GM18907 (cell line): ENCODE measurements around the gene PTGR1.
"Not testable (repeated sequence)": the region's sequence is repeated elsewhere in the genome, so short reads cannot be mapped to it uniquely, and the experiment has no call there.

Experiments
- ATAC-seq: cut with Tn5 transposase; IDR thresholded peaks from one replicate; pipeline ENCODE4 v1.9.1; 2021; ENCODE audit warnings: mild to moderate bottlenecking, moderate library complexity; ENCODE audit not compliant: unreplicated experiment

Gene PTGR1

DNA sequence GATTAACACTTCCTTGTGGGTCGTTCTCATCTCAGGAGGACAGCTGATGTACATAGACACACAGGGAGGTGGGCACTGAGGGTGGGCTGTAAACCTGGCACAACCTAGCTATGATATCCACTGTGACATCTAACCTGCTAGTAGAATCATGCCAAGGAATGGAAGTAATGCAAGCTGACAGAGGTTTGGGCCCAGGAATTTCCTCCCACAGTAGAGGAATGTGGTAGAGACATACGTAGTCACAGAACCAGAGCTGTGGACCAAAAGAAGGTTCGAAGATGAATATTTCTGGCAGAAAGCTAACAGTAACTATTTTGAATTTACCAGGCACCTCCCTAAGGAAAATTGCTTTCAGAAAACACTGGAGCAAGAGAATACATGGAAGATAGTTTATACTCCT lies 16.5 kb upstream of the PTGR1 start:
- no peak for ATAC-seq

DNA sequence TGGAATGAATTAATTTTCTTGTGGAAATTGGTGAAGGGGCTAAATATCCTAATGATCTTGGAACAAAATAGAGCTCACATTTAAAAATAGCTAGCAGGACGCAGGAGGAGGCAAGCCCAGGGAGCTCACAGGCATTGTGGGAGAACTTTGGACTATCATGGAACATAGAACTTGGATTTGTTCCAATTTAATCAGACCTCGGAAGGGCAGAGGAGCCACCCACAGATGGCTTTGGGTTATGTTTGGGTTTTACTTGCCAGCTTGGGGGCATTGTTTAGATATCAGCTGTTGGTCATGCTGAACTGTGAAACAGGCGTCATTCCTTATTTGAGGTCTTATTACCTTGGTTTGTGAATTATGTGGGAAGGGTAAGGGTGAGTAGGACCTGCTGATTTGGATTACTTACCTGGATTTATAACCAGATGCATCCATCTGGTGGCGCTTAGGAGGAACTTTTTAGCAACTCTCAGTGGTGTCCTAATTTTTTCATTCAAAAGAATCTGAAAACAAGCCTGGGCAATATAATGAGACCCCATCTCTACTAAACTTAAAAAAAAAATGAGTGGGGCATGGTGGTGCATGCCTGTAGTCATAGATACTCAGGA lies 14.1 kb upstream of the PTGR1 start:
- no peak for ATAC-seq

DNA sequence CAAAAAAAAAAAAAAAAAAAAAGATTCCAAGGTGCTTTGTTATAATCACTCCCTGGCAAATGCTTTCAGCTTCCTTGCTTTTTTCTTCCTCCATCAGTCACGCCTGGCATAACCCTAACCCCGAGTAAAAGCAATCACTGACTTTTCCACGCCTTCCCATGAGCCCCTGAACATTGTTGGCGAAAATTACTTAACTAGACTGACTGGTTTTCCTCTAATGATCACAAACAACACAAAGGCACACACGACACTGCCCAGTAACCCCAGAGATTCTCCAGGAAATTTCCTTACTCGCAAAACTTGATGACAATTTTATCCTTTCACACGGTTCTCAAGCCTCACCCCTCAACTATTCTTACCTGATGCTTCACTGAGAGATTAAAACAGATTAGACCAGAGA lies 11.4 kb upstream of the PTGR1 start:
- no peak for ATAC-seq

DNA sequence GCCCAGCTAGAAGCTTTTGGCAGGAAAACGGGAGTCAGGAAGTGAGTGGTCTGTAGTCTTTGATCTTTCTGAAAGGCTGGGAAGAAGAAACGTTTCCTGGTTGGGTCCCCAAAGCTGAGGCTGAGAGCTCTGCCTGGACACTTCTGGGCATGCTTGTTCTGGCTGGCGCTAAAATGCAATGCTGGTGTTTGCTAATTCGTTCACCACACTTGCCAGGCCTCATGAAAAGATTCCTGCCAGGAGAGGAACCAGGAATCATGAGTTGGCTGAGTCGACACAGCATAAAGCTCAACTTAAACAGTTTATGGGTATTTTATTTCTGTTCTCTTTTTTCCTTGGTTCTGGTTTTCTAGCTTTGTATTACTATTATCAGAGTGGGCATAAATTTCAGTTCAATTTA lies 10.7 kb upstream of the PTGR1 start:
- ATAC-seq: no peak

DNA sequence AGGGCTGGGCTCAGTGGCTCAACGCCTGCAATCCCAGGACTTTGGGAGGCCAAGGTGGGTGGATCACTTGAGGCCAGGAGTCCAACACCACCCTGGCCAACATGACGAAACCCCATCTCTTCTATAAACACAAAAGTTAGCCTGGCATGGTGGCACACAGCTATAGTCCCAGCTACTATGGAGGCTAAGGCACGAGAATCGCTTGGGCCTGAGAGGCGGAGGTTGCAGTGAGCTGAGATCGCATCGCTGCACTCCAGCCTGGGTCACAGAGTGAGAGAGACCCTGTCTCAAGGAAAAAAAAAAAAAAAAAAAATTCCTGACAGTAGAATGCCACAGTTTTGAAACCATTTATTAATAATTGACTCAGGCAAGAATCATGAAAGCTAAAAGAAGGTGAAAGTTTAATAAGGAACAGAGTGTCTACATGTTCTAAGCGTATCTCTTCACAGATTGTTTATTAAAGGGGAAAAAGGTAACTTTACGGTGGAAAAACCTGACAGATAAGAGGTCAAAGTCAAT lies 5.7 kb upstream of the PTGR1 start:
- no peak for ATAC-seq

DNA sequence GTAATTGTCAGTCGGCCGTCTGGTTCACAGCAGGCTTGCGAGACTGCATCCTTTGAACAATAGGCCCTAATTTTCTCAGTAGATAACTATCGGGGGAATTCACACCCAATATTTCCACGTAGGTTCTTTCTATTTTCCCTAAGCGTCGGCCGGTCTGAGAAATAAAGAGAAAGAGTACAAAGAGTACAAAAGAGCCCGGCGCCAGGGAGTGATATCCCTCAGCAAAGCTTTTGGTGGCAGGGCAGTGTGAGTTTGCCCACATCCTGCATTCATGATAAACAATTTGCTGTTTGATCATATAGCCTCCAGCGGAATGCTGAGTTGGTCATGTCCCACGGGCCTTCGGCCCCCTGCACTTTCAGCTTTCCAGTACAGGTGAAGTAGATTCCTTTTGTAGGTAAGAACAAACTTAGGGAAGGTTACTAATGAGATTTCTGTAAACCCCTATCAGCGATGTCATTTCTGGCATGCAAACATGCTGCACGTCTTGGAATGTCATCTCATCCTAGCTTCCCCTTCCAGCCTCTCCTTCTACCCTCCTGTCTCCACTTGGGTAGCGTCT lies 4.7 kb upstream of the PTGR1 start:
- no peak for ATAC-seq

DNA sequence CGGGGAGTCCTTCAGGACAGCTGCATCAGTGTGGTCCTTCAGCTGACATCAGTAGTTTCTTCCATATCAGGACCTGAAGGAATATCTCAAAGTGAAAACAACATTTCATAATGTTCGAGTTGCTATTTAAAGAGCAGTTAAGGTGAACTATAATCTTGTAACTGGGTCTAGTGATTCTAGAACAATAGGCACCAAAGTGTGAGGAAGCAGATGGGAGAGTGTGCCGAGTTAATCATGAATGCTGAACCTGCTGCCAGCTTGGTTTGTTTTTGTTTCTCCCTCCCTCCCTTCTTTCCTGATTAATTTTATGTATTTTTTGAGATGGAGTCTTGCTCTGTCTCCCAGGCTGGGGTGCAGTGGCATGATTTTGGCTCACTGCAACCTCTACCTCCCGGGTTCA lies 3.6 kb upstream of the PTGR1 start:
- ATAC-seq: no peak

DNA sequence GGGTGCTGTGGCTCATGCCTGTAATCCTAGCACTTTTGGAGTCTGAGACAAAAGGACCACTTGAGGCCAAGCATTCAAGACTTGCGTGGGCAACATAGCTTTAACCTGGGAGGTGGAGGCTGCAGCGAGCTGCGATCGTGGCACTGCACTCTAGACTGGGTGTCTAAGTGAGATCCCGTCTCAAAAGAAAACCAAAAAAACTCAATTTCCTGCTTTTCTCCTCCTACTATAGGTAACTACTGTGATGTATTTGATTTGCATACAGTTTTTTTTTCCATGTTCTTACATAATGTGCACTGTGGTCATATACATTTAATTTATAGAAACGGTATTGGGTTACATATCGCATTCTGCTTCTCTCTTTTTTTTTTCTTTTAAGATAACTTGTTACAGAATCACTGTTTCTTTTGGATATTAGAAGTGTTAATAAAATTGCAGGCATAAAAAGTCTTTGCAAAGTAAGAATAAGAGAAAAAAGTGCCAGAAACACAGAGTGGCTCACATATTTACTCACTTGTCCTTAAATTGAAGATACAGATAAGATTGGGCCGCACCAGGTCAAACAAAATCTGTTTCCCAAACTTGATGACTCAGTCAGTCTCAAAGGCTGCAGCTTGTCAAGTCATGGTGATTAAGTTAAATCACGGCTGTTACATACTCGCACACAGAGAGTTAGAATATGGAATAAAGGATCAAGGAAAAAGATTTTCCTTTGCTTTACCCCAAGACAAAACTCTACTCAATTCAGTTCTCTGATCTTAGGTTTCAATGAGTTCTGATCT lies 2.0 kb upstream of the PTGR1 start:
- no peak for ATAC-seq

DNA sequence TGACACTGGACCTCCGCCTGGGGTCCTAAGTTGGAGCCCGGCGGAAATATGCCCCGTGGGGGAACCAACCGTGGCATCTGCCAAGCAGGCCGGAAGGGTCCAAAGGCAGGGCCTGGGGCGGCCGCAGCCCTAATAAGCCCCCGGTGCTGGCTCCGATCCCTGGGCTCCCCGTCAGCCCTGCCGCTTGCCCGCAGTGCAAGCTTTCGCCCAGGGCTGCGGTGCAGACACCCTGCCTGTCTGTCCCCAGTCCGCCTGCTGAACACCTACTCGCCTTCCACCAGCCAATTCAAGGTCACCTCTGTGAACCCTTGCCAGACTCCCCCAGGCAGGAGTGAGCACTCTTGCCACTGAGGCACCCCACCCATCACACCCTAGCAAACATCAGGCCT lies 502 bp upstream of the PTGR1 start:
- no peak for ATAC-seq

DNA sequence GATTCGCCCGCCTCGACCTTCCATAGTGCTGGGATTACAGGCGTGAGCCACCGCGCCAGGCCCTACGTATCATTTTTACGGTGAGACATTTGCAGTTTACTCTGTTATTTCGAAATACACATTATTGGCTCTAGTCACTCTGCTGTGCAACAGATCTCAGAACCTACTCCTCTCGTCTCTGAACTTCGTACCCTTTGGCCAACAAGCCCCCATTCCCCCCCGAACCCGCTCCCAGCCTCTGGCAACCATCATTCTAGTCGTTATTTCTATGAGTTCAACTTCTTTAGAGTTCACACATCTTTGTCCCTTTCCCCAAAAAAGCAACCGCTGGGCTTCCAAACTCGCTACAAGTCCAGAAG lies 735 bp downstream of the PTGR1 start:
- ATAC-seq: peak; percentile 6

DNA sequence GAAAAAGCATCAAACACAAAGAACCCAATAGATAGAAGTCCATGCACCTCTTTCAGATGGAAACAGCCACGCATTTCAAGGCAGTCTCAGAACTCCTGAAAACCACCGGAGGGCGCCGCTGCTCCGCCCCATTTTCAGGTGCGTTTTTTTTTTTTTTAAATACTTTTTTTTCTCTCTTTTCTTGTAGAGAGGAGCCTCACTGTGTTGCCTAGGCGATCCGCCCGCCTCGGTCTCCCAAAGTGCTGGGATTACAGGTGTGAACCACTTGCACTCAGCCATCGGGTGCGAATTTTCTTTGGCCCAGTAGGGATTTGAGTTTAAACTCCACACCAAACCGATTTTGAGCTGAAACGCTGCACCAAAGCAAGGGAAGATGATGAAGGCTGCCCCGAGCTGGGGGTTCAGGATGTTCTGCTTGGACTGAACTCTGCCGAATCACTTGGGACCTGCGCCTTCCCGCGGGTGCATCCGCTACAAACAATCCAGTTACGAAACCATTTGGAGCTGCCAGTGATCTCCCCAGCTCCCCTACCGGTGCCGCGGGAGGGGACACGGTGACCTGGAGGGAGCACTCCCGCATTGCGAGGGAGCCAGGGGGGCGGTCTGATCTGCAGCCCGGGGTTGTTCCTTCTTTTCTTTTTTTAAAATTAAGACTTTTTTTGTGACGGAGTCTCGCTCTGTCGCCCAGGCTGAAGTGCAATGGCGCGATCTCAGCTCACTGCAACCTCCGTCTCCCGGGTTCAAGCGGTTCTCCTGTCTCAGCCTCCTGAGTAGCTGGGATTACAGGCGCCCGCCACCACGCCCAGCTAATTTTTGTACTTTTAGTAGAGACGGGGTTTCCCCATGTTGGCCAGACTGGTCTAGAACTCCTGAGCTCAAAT lies 1.4 kb downstream of the PTGR1 start:
- peak; percentile 65 for ATAC-seq

DNA sequence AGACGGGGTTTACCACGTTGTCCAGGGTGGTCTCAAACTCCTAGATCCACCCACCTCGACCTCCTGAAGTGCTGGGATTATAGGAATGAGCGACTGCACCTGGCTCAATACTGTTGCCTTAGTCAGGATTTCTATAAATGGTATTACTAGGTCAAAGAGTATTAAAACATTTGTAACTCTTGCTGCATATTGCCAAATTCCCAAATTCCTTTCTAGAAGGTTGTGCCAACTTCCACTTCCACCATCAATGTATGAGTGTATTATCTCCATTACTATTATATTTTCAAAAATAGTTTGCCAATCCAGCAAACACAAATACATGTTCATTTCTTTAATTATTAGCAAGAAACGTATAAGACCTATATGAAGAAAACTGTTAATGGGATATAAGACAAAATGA lies 10.6 kb downstream of the PTGR1 start:
- no peak for ATAC-seq

DNA sequence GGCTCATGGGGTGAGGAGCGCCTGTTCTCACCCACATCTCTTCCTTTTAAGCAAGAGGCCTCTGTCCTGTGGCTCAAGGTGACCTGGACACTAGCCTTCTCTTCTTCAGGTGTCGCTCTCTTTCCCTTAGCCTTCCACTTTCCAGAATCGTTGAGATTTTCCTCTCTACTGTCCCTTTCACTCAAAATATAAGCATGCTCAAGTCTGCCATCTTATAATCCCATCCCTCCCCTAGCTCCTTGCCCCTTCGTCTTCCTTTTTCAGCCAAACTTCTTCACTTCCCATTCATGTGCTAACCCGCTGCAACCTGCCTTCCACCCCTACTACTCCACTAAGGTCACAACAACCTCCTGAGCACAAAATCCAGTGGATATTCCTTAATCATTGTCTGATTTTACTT lies 13.1 kb downstream of the PTGR1 start:
- no peak for ATAC-seq

DNA sequence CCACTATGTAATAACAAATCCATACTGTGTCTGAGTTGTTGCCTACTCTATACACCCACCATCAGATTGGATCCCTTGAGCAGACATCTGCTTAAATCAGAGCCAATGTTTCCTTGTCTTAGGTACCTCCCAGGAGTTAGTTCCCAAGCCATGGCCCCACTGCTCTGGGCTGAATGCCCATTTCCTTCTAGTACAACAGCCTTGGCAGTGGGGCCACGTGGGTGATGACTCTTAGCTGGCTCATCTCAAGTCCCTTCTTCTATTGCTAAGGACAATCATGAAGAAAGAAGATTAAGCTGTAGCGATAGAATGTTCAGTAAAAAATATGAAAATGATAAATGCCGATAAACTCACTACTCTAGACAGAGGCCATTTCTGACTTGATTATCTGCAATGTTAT lies 16.6 kb downstream of the PTGR1 start:
- no peak for ATAC-seq

DNA sequence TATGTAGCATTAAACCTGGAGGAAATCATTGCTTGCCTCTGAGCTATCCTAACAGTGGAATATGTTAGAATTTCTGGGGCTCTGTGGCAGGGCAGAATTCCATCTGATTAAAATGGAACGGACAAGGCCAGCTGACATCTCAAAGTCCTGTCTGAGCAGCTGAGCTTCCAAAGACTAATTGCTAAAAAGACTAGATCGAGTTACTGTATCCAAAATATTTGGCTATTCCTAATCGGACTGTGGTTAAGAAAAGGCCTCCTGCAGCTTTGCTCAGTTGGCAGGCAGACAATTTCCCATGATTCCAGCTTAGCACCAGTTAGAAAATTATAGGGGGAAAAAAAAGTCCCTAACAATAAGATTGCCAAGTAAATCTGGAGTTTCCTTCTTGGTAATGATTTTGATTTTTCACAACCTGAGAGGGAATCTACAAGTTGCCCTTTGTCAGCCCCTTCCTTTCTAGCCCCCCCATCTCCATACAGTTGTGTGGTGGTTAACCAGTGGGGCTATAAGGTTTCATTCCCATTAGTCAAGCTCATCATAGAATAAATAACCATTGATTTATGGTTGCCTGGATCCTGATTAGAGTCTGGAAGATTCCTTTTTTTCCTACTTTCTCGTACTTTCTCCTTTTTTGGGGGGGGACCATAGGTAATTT lies 26.4 kb downstream of the PTGR1 start:
- ATAC-seq: no peak

DNA sequence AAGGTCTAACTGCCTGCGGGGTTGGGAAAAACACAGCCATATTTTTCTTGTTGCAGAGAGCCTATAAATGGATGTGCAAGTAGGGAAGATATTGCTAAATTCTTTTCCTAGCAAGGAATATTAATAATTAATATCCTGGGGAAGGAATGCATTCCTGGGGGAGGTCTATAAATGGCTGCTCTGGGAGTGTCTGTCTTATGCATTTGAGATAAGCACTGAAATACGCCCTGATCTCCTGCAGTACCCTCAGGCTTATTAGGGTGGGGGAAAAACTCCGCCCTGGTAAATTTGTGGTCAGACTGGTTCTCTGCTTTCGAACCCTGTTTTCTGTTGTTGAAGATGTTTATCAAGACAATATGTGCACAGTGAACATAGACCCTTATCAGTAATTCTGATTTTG lies 31.3 kb downstream of the PTGR1 start:
- not testable (repeated sequence) for ATAC-seq

DNA sequence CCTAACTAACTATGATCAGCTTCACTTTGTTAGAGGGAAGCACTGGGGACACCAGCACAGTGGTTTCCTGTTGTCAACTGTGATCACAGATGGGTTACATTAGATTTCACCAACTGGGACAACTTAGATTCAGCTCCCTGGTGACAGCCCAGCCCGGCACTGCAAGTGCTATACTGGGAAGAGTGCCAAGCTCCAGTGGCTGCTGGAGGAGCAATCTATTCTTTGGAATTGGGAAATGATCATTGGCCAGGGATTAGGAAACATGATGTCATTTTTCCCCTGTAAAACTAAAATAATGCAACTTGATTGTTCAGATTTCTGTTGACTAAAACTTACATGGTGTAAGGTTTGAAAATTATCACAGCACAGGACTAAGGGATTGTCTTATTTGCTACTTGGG lies 33.2 kb downstream of the PTGR1 start:
- no peak for ATAC-seq

DNA sequence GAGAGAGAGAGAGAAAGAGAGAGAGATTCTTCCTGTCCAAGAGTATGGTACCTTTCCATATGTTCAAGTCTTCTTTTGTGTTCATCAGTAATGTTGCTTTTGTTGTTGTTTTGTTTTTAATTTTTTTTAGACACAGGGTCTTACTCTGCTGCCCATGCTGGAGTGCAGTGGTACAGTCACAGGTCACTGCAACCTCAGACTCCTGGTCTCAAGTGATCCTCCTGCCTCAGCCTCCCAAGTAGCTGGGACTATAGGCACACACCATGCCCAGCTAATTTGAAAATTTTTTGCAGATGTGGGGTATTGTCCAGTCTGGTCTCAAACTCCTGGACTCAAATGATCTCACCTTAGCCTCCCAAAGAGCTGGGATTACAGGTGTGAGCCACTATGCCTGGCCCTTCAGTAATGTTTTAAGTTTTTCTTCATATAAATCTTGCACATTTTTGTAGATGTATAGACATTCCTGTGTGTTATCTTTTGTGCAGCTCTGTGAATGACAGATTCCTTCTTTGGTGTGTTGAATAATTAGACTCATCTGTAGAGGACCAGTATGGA lies 38.2 kb downstream of the PTGR1 start:
- ATAC-seq: no peak

DNA sequence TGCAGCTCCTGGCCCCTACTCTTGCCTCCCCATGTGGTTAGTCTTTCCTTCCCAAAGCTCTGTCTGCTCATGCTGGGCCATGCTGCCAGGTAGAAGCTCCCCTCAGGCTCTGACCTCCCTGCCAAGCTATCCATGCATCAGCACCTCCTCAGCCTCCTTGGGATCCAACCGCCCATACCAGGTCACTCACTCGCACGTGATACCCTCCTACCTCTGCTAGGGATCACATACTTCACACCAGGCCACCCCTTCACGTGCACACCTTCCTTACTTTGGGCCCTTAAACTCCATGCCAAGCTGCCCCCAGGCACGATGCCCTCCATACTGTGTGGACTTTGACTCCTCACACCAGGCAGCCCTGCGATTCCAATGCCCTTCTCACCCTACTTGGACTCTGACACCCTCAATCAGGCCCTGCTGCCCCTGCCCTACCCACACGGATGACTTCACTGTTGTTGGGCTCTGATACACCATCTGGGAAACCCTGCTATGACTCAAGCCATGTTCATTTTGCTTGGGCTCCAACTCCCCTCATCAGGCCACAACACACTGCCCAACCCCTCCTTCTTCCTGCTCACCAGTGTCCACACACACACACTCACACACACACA lies 40.3 kb downstream of the PTGR1 start:
- ATAC-seq: no peak

DNA sequence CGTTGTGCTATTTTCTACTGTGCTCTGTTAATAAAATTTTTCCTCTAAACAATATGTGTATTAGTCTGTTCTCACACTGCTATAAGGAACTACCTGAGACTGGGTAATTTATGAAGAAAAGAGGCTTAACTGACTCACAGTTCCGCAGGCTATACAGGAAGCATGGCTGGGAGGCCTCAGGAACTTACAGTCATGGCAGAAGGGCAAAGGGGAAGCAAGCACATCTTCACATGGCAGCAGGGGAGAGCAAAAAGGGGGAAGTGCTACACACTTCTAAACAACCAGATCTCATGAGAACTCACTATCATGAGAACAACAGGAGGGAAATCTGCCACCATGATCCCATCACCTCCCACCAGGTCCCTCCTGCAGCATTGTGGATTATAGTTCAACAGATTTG lies 44.0 kb downstream of the PTGR1 start:
- not testable (repeated sequence) for ATAC-seq
